ENCODE data around the gene PTBP3.

PTBP3 gene

DNA sequence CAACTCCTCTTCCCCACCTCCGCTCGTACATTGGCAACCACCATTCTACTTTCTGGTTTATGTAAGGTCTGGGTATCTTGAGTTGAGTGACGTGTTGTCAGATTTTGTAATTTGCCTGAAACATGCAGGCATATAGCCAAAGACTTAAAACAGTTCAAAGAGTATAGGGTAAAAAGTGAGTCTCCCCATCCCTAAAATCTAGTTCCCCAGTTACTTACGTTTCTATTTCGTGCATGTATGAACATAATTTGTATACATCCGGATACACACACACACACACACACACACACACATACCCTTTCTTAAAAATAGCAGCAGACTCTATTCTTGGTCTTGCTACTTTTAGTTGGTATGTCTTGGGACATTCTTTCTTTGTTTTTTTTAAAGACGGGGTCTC lies 47.4 kb upstream of the PTBP3 start:
- Histone ChIP-seq H3K9me2 (ENCODE audit: low read depth, low read length) (no peaks in the 10 kb centered on the region), H3K79me2 (ENCODE audit: insufficient read depth, low read length) (peaks cover 4% of the 10 kb centered on the region; the same call in 1 of the 2 replicates), H3K4me3 (ENCODE audit: low read depth, low read length, poor library complexity, severe bottlenecking) (peak overlapping the region; percentile 85), H3K27me3 (ENCODE audit: insufficient read depth, low read length) (no peaks in the 10 kb centered on the region), H3K4me1 (ENCODE audit: insufficient read depth, low read length, severe bottlenecking) (peaks cover 68% of the 10 kb centered on the region), H3K9me3 (ENCODE audit: low read length) (no peaks in the 10 kb centered on the region), H4K20me1 (ENCODE audit: insufficient read depth, low read length) (no peaks in the 10 kb centered on the region), H3K27ac (ENCODE audit: low read depth, low read length, poor library complexity, severe bottlenecking) (peak overlapping the region; percentile 63), H3F3A (ENCODE audit: insufficient read depth, low read length) (no peaks in the 10 kb centered on the region), H3K9ac (ENCODE audit: low read length) (peak overlapping the region; percentile 81), H3K36me3 (ENCODE audit: insufficient read depth, low read length) (no peaks in the 10 kb centered on the region), H3K4me2 (ENCODE audit: low read length) (peak overlapping the region; percentile 84), H2AFZ (ENCODE audit: low read length) (no peak overlapping the region)
- TF ChIP-seq, protein P1, sequence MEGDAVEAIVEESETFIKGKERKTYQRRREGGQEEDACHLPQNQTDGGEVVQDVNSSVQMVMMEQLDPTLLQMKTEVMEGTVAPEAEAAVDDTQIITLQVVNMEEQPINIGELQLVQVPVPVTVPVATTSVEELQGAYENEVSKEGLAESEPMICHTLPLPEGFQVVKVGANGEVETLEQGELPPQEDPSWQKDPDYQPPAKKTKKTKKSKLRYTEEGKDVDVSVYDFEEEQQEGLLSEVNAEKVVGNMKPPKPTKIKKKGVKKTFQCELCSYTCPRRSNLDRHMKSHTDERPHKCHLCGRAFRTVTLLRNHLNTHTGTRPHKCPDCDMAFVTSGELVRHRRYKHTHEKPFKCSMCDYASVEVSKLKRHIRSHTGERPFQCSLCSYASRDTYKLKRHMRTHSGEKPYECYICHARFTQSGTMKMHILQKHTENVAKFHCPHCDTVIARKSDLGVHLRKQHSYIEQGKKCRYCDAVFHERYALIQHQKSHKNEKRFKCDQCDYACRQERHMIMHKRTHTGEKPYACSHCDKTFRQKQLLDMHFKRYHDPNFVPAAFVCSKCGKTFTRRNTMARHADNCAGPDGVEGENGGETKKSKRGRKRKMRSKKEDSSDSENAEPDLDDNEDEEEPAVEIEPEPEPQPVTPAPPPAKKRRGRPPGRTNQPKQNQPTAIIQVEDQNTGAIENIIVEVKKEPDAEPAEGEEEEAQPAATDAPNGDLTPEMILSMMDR (IDR thresholded peaks at IDR 0.05; ENCODE audit: low read length): no peak
- TF ChIP-seq EZH2 (IDR thresholded peaks at IDR 0.05; ENCODE audit: borderline replicate concordance, low read length): no peak

DNA sequence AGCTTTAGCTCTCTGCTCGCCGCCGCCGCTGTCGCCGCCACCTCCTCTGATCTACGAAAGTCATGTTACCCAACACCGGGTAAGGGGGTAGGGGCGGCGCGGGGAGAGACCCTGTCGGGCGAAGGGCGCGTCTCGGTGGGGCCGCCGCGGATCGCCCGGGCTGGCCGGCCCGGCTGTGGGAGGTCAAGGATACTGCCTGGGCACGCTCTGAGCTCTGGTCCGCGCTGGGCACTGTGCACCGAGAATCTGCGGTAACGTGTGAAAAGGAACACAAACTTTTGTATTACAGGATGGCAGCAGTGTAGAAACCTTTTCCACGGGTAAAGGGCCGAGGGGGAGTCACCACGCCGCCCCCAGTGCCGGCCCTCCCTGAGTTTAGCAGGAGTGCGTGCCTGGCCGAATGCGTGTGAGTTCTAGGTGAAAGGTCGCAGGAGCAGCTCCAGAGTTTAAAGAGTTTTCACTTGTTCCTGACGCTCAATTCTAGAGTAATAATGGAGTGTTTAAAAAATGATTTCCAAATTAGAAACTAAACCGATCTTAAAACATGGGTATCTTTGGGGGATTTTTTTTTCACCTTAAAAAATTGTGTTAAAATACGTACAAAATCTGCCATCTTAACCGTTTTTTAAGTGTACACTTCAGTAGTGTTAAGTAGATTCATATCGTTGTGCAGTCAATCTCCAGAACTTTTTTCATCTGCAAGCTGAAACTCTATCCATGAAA lies 46.8 kb upstream of the PTBP3 start, which contains the start of gene HSDL2:
Gene HSDL2, plus strand, starts transcription at position 7 of the 723 bp plus-strand sequence. Its CDS starts 56 bp downstream, at position 63.
- peak within 1 kb of the TSS; percentile 84 for H3K4me2 ChIP-seq (ENCODE audit: low read length)
- H3K36me3 ChIP-seq (ENCODE audit: insufficient read depth, low read length): no peaks in the 10 kb centered on the region
- H3K79me2 ChIP-seq (ENCODE audit: insufficient read depth, low read length): peaks cover 4% of the 10 kb centered on the region; the same call in 1 of the 2 replicates
- H3F3A ChIP-seq (ENCODE audit: insufficient read depth, low read length): no peaks in the 10 kb centered on the region
- no peaks in the 10 kb centered on the region for H3K27me3 ChIP-seq (ENCODE audit: insufficient read depth, low read length)
- no peaks in the 10 kb centered on the region for H4K20me1 ChIP-seq (ENCODE audit: insufficient read depth, low read length)
- H3K9me3 ChIP-seq (ENCODE audit: low read length): no peaks in the 10 kb centered on the region
- peaks cover 68% of the 10 kb centered on the region for H3K4me1 ChIP-seq (ENCODE audit: insufficient read depth, low read length, severe bottlenecking)
- peak within 1 kb of the TSS; percentile 63 for H3K27ac ChIP-seq (ENCODE audit: low read depth, low read length, poor library complexity, severe bottlenecking)
- no peaks in the 10 kb centered on the region for H3K9me2 ChIP-seq (ENCODE audit: low read depth, low read length)
- 0 out of 2 replicates have a peak within 1 kb of the TSS, but pooled peaks have one; percentile 4 for H2AFZ ChIP-seq (ENCODE audit: low read length)
- H3K9ac ChIP-seq (ENCODE audit: low read length): peak within 1 kb of the TSS; percentile 81
- TF ChIP-seq EZH2 (IDR thresholded peaks at IDR 0.05; ENCODE audit: borderline replicate concordance, low read length): no peak
- TF ChIP-seq, protein P1 (IDR thresholded peaks at IDR 0.05; ENCODE audit: low read length): no peak
- H3K4me3 ChIP-seq (ENCODE audit: low read depth, low read length, poor library complexity, severe bottlenecking): peak within 1 kb of the TSS; percentile 85

DNA sequence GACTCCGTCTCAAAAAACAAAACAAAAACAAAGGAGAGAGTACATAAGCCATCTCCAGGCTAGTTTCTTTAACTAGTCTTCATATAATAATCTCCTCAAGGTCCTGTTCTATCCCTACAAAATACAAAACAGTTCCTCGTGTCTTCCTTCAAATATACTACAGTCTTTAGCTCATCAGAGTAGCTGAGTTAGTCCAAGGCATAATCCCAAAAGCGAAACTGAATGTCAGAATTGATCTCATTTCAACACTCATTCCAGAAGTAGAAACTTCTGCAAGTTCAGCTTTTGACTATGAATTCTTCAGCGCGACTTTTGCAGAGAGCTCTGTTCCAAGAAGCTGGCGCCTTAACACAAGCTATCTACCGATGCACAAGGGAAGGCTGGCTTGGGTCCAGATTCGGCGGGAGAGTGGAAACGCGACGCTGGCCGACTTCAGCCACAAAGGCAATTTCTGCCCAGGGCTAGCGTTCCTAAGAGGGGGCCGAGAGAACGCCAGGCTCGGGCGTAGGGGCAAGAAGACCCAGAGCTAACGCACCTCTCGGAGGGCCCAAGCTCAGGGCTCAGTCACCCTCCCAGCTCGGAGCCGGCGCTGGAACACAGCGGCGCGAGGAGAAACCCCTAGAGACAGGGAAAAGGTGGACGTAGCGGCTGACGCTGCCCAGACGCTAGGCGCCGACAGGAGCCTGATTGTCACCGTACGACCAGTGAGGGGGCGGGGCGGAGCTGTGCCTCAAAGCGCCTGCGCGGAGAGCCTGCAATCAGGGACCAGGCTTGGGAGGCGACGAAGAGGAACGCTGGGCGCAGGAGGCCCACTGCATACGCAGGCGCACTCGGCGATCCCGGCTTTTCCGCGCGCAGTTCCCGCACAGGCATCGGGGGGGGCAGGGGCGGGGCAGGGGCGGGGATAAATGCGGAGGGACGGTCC lies 46.0 kb upstream of the PTBP3 start:
- H3K27ac ChIP-seq (ENCODE audit: low read depth, low read length, poor library complexity, severe bottlenecking): peak overlapping the region; percentile 63
- H3K9ac ChIP-seq (ENCODE audit: low read length): peak overlapping the region; percentile 81
- H2AFZ ChIP-seq (ENCODE audit: low read length): 0 out of 2 replicates have a peak overlapping the region, but pooled peaks have one; percentile 4
- H3K27me3 ChIP-seq (ENCODE audit: insufficient read depth, low read length): no peaks in the 10 kb centered on the region
- H3K36me3 ChIP-seq (ENCODE audit: insufficient read depth, low read length): no peaks in the 10 kb centered on the region
- peaks cover 61% of the 10 kb centered on the region for H3K4me1 ChIP-seq (ENCODE audit: insufficient read depth, low read length, severe bottlenecking)
- peak overlapping the region; percentile 85 for H3K4me3 ChIP-seq (ENCODE audit: low read depth, low read length, poor library complexity, severe bottlenecking)
- no peaks in the 10 kb centered on the region for H3K9me3 ChIP-seq (ENCODE audit: low read length)
- H4K20me1 ChIP-seq (ENCODE audit: insufficient read depth, low read length): no peaks in the 10 kb centered on the region
- H3K79me2 ChIP-seq (ENCODE audit: insufficient read depth, low read length): peaks cover 4% of the 10 kb centered on the region; the same call in 1 of the 2 replicates
- no peak for TF ChIP-seq EZH2 (IDR thresholded peaks at IDR 0.05; ENCODE audit: borderline replicate concordance, low read length)
- TF ChIP-seq, protein P1 (IDR thresholded peaks at IDR 0.05; ENCODE audit: low read length): no peak
- H3K4me2 ChIP-seq (ENCODE audit: low read length): peak overlapping the region; percentile 84
- H3K9me2 ChIP-seq (ENCODE audit: low read depth, low read length): no peaks in the 10 kb centered on the region
- H3F3A ChIP-seq (ENCODE audit: insufficient read depth, low read length): no peaks in the 10 kb centered on the region
